Subcutaneous adipose tissue (tissue), 4 donors: ENCODE data around the gene OGDH. TPM values are rescaled to one million over a fixed set of nuclear protein-coding genes. Genes with fewer than 3 reads are reported as not detected.

Experiments used
- total RNA-seq, 4 donors: library from RNA; depleted of rRNA; stranded (reverse); fragments of >200 nt; gene quantifications; one replicate each; pipeline ENCODE4 v1.1.0, GENCODE V29; 2016
- TF ChIP-seq, protein P1 (sequence below): fragments of 450-650 bp; IDR thresholded peaks from one replicate; pipeline ENCODE4 v1.5.1; 2016; ENCODE audit warnings: low read depth, mild to moderate bottlenecking, control low read depth, antibody characterized with exemption, moderate library complexity

Gene OGDH
- total RNA-seq, 4 donors from 2014 or later: 62.3 to 93.6 (median 68.5) TPM

DNA sequence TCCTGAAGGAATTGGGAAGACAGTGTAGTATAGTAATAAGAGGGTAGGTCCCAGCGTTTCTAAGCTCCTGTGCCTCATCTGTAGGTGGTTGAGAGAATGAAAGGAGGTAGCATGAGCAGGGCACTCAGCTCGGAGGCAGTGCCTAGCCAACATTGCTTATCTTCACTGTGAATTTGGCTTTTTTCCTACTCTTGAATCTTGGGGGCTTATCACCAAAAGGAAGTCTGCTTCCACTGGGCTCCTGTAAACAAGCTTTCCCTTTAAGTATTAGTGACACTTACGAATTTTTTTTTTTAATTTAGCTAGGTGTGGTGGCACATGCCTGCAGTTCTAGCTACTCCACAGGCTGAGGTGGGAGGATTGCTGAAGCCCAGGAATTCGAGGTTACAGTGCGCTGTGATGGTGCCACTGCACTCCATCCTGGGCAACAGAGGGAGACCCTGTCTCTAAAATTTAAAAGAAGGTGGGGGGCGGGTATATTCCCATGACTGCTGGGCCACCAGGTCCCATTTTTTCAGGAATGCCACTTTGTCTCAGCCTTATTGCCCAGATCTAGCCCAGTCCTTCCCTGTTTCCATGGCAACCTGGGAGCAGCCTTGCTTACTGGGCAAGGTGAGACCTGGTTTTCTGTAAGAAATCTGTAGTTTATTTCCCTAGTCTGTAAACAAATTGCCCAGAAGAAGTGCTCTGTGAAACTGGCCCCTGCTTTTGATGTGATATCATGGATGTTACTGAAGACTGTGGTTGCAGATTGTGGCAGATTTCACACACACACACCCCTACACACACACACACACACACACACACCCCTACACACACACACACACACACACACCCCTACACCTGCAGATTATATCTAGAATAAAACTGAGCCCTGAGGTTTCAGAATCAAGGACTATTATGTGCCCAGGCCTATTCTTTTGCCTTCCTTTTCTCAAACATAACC lies 19.4 kb downstream of the OGDH start:
- TF ChIP-seq, protein P1, sequence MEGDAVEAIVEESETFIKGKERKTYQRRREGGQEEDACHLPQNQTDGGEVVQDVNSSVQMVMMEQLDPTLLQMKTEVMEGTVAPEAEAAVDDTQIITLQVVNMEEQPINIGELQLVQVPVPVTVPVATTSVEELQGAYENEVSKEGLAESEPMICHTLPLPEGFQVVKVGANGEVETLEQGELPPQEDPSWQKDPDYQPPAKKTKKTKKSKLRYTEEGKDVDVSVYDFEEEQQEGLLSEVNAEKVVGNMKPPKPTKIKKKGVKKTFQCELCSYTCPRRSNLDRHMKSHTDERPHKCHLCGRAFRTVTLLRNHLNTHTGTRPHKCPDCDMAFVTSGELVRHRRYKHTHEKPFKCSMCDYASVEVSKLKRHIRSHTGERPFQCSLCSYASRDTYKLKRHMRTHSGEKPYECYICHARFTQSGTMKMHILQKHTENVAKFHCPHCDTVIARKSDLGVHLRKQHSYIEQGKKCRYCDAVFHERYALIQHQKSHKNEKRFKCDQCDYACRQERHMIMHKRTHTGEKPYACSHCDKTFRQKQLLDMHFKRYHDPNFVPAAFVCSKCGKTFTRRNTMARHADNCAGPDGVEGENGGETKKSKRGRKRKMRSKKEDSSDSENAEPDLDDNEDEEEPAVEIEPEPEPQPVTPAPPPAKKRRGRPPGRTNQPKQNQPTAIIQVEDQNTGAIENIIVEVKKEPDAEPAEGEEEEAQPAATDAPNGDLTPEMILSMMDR: no peak

DNA sequence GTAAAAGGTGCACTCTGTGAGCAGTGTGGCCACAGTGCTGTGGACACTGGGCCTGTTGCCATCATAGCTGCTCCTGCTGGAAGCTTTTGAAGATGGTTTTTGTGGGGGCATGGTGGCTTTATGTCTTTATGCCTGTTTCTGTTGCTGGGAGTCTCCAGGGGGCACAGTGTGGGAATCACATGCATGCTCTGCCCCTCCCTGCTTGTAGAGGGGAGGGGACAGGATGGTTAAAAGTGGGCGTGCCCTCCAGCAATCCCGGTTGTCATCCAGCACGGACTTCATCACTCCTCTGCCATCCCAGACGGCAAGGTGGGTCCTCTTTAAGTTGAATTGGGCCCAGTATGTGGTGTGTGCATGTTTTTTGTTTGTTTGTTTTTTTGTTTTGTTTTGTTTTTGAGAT lies 20.2 kb downstream of the OGDH start:
- TF ChIP-seq, protein P1: no peak

DNA sequence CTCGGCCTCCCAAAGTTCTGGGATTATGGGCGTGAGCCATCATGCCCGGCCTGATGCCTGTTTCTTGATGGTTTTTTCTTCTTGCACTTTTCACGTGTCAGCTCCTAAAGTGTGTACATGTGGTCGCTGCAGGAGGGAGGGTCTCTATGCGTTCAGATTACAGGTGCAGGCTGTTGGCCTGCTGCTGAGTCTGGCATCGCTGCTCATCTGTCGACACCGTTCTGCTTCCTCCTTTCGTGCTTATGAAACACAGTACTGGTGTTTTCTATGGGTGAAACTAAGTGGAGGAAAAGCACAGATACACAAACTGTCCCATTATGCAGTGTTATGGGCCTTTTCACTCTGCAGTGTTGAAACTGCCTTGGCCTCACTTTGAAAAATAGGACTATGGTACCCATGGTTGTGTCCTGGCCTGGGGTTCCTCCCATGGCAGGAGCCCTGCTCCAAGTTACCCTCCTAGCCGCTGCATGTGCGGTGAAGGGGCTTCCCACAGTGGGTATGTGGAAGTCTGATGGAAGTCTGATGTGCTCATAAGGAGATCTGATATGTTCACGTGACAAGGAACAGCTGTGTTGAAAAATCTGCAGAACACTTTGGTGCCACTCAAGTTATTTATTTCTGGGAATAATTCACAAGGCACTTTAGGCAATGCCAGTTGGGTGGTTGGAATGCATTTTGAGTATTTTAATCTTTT lies 23.5 kb downstream of the OGDH start:
- TF ChIP-seq, protein P1: no peak

DNA sequence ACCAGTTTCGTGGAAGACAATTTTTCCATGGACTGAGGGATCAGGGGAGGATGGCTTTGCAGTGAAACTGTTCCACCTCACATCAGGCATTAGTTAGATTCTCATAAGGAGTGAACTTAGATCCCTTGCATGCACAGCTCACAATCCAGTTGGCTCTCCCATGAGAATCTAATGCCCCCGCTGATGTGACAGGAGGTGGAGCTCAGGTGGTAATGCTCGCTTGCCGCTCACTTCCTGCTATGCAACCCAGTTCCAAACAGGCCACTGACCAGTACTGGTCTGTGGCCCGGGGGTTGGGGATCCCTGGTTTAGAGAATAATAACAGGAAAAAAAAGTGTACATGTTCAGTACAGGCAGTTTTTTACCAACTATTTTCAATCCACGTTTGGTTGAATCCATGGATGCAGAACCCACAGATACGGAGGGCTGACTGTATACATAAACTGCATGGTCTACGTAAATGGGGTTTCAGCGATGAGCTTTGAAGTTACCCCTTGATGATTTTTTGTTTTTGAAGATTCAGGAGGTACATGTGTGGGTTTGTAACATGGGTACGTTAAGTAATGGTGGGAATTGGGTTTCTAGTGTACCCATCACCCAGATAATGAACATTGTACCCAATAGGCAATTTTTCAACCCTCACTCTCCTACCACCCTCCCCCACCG lies 24.5 kb downstream of the OGDH start:
- TF ChIP-seq, protein P1: no peak

DNA sequence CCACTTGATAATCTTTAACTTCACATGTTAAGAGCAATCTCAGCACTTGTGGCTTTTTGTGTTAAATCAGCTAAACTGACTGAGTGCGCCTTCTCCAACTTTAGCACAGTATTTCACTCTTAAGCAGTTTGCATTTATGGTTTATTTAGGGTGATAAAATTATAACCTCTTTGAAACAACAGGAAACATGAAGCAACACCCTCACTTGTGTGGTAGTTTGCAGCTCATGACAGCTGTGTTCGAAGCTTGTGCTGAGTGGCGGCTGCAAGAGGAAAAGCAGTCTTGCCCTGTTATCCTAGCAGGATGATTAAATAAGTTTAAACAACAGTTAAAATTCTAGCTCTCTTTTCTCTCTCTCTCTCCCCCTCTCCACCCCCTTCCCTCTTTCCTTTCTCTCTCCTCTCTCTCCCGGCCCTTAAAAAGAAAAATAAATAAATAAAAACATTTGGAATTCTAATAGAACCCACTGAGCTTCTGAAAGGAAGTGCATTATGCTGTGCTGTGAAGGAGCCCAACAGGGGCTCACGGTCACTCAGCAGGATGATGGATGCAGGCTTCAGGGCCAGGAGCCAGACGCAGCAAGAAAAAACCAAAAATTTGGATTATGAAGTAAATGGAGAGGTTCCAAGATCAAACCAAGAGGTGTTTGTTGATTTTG lies 25.2 kb downstream of the OGDH start:
- TF ChIP-seq, protein P1: no peak

DNA sequence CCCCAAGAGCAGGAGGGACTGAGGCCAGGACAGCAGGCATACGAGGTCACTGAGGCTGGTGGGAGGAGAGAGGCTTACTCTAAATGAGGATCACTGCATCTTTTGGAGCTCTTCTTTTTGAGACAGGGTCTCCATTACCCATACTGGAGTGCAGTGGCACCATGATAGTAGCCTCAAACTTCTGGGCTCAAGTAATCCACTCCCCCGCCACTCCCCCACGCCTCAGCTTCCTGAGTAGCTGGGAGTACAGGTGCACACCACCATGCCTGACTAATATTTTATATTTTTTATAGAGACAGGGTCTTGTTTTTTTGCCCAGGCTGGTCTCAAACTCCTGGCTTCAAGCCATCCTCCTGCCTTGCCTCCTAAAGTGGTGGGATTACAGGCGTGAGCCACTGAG lies 25.8 kb downstream of the OGDH start:
- TF ChIP-seq, protein P1: no peak
